ENCODE measurements around the gene TMEM89.

TMEM89 gene

GRCh38 chr3:48639944-48640606 lies 18.5 kb upstream of the TMEM89 start:
- DNase-seq, result no peak

DNA sequence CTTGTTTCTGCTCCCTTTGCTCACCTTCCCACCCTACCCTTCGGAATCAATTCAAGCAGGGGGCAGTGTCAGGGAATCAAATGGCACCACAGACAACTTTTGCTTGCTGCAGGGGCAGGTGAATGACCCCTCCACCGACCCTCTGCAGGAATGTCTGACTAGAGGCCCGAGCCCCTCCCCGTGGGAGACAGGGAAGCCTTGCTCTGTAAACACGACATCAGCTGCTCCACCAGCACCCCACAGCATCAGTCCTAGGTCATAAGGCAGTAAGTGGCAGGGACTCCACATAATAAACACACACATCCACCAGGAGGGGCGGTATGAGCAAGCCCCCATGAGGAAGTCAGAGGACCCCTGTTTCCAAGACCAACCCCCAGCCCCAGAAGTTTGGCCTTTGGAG lies 15.7 kb upstream of the TMEM89 start:
- no peak for DNase-seq

GRCh38 chr3:48636149-48636655 lies 14.6 kb upstream of the TMEM89 start:
- DNase-seq, result no peak

GRCh38 chr3:48635222-48636021 lies 13.9 kb upstream of the TMEM89 start, which contains the start of gene SLC26A6:
Gene SLC26A6, minus strand, starts transcription at chr3:48635461. Its CDS starts 68 bp downstream, at chr3:48635393.
- DNase-seq, result peak; percentile 93

DNA sequence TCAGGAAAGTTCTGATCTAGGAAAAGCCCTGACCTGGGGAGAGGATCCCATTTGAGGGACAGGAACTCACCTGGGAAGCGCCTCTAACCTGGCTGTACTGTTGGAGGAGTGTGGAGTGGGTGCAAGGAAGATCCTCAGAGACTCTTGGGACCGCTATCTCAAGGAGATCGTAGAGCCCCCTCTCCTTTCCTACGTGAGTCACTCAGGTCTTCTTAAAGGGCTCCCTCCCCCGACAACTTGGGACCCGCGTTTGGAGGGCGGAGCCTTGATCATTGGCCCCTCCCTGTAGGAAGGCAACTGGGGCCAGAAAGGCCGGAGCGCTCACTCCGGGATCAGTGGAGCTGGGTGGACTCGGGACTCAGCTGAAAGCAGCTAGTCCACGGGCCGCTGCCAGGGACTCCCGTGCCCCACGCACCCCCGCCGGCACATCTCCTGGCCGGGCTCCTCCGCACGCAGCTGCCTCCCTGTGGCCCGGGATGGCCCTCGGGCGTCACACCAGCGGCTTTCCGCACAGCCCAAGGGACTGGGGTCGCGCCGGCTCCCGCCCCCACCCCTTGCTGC lies 13.2 kb upstream of the TMEM89 start:
- DNase-seq, result peak; percentile 34

DNA sequence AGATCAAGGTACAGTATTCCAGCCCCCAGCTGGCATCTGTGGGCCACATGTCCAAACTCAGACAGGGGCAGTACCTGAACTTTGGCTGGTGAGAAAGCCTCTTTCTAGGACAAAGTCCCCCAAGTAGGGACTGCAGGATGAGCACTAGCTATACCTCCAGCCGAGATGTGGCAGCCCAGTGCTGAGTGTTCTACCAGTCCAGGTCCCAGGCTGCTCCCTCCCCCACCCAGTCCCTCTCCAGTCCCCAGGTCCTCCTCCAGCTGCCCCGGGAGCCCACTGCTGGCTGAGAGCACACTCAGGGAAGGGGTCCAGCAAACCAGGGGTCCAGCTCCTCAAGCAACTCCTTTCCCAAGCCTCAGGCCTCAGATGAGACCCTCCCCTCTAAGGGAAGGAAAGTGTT lies 12.2 kb upstream of the TMEM89 start:
- no peak for DNase-seq

DNA sequence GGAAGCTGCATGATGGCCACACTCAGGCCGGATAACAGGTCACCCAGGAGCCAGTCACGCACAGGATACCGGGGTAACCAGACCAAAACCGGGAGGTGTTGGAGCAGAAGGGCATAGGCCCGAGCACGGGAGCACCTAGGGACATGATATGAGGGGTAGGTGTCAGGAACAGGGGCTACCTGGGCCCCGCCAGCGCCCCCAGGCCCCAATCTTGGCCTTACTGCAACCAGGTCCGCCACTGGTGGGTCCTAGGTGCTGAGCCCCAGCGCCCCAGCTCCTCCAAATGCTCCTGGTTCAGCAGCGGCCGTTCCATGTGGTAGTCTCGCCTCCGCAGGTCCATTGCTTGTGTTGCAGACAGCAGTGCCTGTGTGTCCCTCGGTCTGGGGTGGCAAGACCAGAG lies 11.7 kb upstream of the TMEM89 start:
- DNase-seq, result no peak

- DNase-seq, result no peak
These were observed 10.2 kb upstream of the TMEM89 start for GRCh38 chr3:48631516-48632448.

DNA sequence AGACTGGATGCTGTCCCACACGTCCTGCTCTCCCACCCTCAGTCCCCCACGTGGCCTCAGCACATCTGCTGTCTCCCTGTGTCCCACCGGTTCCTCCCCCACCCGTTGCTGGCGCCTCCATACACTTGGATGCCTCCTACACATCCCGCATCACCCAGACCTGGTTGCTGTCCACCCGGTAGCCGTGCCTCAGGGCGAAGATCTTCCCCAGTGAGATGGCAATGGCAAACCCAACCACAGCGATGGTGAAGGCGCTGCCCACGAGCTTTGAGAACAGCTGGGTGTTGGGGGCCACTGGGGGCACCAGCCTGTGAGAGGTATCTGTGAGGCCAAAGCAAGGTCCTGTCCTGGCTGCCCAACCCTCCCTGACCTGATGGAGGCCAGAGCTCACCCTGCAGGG lies 9.3 kb upstream of the TMEM89 start:
- no peak for DNase-seq

DNA sequence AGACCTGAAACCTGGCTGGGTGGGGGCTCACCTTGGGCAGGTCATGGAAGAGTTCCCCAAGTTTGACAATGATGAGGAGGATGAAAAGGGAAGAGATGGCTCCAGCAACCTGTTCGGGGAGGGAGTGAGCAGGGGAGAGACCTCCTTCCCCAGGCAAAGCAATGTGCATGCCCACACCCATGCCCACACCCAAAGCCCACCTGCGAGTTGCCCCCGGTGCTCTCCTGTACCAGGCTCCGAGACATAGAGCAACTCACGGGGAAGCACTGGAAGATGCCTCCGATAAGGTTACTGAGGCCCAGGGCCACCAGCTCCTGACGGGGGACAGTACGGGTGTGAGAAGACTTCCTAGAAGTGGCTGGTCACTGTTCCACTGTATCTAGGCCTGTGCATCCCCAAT lies 8.8 kb upstream of the TMEM89 start:
- DNase-seq, result no peak

- DNase-seq, result no peak
These were observed 8.3 kb upstream of the TMEM89 start for GRCh38 chr3:48629894-48630293.

GRCh38 chr3:48628277-48629017 lies 6.9 kb upstream of the TMEM89 start:
- DNase-seq, result no peak

DNA sequence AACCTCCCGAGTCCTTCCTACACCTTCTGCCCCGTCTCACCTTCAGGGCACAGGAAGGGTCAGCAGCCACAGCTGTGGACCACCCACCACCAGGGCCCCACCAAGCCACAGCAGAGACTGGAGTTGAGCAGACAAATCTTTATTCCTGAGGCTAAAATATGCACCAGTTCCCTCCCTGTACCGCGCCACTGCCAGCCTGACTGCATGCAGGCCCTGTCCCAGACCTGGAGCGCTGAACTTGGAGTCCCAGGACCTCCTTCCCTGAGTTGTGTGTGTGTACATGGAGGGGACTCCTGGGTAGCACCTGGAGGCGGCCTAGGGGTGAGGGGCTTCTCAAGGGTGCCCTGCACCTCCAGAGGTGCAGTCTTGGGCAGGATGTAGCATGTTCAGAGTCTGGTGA lies 4.0 kb upstream of the TMEM89 start:
- no peak for DNase-seq

DNA sequence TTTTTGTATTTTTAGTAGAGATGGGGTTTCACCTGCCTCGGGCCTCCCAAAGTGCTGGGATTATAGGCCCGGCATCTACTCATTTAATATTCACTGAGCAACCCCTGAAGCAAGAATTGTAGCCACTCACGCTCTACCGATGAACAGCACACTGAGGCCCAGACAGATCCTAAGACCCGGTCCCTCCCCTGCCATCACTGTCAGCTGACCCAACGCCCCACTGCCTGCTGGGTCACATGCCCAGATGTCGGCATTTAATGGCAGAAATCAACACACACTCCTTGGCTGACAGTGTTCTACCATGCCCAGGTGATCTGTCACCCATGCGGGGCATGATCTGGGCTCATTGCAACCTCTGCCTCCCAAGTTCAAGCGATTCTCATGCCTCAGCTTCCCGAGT lies 3.2 kb upstream of the TMEM89 start:
- DNase-seq, result no peak

DNA sequence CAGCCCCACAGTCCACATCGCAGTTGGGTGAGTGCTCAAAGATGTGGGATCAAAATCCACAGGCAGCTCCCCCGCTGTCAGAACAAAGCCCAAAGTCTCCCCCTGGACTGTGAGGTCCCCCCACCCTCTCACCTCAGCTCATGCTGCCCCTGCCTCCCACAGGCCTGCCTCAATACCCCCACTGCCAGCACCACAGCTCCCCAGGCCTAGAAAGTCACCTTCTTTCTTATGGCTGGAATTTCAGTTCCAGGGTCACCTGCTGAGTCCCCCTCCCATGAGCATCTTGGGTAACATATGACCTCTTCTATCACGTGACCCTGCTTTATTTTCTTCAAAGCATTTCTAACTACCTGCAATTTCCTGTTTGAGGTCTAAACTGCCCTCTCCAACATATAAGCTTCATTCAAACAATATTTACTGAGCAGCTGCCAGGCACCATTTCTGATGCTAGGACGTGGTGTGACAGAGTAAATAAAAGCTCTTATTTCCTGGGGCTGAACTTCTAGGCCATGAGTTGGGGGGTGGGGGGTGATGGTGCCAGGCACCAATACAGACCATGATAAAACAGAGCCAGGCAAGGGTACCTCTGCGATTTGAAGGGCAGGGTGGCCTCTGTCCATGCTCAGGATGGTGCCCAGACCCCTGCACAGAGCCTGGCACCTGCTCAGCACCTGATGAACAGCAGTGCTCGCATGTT lies 2.4 kb upstream of the TMEM89 start:
- DNase-seq, result no peak

GRCh38 chr3:48619541-48620524 lies 1.7 kb downstream of the TMEM89 start:
- DNase-seq, result no peak

- no peak for DNase-seq
These were observed 4.0 kb downstream of the TMEM89 start for GRCh38 chr3:48617559-48617958.

DNA sequence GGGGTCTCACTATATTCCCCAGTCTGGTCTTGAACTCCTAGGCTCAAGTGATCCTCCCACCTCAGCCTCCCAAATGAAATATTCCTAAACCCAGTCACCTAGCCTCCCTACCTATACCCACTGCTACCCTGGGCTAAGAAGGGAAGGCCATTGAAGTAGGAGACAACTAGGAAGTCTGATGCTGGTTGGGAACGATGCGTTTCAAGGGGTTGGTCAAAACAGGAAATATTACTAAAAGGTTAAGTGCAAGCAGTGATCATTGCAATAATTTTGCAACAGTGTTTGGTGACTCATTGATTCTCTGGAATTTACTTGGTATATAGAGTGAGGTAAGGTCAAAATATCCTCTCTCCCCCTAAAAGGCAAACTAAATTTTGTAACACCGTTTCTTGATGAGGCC lies 7.5 kb downstream of the TMEM89 start:
- no peak for DNase-seq

DNA sequence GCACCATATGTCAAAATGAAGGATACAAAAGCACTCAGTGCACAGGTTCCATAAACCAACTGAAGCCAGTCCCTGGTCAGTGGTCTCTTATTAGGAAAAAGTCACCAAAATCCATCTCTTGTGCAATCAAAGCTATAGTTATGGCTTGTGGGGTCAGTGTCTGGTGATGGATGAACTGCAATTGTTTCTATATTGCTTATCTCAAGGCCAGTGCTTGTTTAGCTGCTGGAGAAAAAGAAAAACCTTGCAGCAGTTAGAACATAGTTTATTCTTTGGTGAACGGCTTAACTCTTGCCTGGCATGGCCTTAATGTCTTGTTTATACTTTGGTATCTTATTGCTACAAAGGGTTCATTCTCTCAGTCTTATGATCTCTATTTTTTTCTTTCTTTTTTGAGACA lies 9.3 kb downstream of the TMEM89 start:
- no peak for DNase-seq
